GM18907 (cell line): ENCODE data around the gene TMEM18.
A peak's percentile ranks its signal among the peaks of the same experiment; 100 is the strongest.
"Not testable (repeated sequence)": the region's sequence is repeated elsewhere in the genome, so short reads cannot be mapped to it uniquely, and the experiment has no call there.

Experiments used
- ATAC-seq: cut with Tn5 transposase; IDR thresholded peaks from one replicate; pipeline ENCODE4 v1.9.1; 2021; ENCODE audit warnings: mild to moderate bottlenecking, moderate library complexity; ENCODE audit not compliant: unreplicated experiment

TMEM18 gene

GRCh38 chr2:677056-677958 is at the start of gene TMEM18:
Gene TMEM18, minus strand, starts transcription at chr2:677406. Its CDS starts 61 bp downstream, at chr2:677345.
- peak; percentile 68 for ATAC-seq

DNA sequence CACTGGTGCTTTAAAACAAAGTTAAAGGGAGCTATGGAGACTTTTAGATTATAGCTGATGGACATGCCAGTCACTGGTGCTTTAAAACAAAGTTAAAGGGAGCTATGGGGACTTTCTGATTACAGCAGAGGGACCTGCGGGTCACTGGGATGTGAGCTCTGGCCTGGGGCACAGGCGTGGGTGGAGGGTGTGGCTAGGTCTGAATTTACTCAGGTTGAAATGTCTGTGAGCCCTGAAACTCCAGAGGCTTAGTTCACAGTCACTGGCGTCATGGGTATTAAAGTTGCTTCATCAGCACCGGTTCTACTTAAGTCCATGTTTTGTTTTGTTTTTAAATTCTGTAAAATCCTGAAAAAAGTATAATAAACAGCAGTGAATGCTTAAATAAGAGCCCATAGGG is 49.0 kb upstream of the TMEM18 start:
- peak; percentile 80 for ATAC-seq

DNA sequence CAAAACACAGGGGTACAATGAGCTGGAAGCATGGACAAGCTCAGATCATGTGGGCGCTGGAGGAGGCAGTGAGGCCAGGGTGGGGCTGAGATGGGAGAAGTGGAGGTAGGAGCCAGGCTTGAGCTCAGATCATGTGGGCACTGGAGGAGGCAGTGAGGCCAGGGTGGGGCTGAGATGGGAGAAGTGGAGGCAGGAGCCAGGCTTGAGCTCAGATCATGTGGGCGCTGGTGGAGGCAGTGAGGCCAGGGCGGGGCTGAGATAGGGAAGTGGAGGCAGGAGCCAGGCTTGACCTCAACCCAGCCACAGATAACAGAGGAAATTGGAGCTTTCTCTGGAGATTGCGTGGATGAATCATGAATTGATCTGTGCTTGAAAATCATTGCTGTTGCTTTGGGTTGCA is 48.3 kb upstream of the TMEM18 start:
- no peak for ATAC-seq

DNA sequence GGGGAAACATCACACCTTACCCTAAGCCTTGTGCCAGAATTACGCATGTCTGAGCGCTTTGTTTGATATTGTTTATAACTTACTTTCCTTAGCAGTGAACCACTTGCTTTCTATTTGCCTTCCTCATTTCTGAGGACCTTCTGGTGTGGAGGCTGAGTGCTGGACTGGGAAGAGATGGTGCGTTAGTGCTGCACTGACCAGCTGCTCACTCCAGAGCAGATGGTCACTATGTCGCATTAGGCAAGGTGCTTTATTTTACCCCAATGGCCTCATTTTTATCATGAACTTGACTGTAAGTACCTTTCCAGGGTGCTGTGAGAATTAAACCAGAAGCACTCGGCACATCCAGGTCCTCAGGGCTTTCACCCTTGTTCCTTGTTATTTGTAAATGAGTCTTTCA is 46.6 kb upstream of the TMEM18 start:
- ATAC-seq, result no peak

DNA sequence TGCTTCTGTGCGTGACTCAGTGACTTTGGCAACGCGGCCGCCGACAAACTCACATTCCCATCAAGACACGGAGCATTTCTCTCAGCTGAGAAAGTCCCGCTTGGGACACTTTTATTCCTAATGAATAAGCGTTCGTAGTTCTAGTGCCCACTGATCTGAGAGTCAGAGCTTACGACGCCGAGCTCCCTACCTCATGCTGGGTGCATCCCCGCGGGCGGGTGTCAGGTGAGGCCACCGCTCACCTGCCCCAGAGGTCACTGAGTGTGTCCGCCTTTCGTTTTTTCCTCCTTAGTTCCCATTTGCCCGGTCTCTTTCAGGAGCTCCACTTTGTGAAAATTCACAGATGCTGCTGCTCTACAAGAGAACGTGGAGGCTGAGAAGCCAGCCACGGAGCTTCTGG is 43.6 kb upstream of the TMEM18 start:
- no peak for ATAC-seq

- no peak for ATAC-seq
Measured at GRCh38 chr2:719734-720133, 42.5 kb upstream of the TMEM18 start.

GRCh38 chr2:719191-719590 is 42.0 kb upstream of the TMEM18 start:
- no peak for ATAC-seq

DNA sequence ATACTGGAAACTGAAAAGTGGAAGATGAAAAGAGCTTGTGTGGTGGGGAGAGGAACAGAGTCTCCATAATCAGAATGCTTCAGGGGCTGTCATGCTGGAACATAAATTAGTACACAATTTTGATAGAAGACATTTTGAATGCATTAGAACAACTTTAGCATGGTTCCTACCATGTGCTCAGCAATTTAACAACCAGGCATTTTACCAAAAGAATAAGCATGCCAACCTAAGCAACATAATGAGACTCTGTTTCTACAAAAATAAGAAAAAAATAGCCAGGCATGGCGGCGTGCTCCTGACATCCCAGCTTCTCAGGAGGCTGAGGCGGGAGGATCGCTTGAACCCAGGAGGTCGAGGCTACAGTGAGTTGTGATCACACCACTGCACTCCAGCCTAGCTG is 40.5 kb upstream of the TMEM18 start:
- no peak for ATAC-seq

GRCh38 chr2:715854-716560 is 38.8 kb upstream of the TMEM18 start:
- no peak for ATAC-seq

- ATAC-seq, result no peak
Measured at GRCh38 chr2:715038-715437, 37.8 kb upstream of the TMEM18 start.

GRCh38 chr2:714005-714741 is 37.0 kb upstream of the TMEM18 start:
- peak; percentile 99 for ATAC-seq

DNA sequence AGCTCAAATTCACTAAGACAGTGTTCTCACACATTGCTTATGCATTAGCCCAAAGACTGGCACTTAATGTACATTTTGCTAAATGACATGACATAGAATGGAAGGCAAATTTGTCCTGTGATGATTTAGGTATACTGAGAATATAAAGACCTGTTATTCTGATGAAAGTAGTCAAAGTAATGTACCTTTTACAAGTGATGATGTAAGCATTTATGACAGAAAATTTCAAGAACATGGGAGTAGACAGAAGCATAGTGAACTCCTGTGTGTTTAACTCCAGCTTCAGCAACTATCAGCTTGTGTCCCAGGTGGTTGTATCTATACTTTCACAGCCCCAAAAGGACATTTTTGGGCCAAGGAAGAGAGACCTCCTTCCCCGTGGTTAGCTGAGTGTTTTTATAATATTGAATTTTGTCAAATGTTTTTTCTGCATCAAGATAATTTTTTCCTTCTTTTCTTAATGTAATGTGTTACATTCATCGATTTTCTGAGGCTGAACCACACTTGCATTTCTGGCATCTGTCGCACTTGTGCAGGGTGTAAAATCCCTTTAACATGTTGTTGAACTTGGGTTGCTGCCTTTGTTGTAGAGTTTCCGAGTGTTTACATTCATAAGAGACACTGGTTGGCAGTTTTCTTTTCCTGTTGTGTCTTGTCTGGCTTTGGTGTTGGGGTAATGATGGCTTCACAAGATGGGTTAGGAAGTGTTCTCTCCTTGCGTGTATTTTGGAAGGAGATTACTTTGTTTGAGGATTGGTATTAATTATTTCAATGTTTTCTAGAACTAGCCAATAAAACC is 33.9 kb upstream of the TMEM18 start:
- no peak for ATAC-seq

- no peak for ATAC-seq
Measured at GRCh38 chr2:709138-709765, 32.0 kb upstream of the TMEM18 start.

GRCh38 chr2:708667-709066 is 31.5 kb upstream of the TMEM18 start:
- no peak for ATAC-seq

- ATAC-seq, result peak; percentile 98
Measured at GRCh38 chr2:705971-706511, 28.8 kb upstream of the TMEM18 start.

- ATAC-seq, result not testable (repeated sequence)
Measured at GRCh38 chr2:702765-703164, 25.6 kb upstream of the TMEM18 start.

DNA sequence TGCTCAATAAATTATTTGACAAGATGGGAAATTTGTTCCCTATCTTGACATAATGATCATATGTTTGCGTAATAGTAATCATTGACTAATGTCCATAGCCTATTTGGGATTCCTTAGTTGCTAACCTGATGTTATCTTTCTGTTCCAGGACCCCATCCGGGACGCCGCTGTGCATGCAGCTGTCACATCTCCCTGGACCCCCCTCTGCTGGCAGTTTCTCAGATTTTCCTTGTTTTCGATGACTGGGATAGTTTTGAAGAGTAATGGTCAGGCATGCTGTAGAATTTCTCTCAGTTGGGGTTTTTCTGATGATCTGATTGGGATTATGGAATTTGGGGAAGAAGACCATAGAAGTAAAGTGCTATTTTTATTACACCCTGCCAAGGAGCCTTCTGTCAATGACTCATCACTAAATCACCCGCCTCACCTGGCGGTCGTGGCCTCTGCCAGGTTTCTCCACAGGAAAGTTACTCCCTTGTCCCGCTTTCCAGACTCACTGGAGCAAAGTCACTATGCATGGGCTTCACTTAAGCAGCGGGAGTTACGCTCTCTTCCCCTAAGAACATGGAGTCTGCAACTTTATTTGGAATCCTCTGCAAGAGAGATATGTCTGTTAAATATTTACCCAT is 19.9 kb upstream of the TMEM18 start:
- no peak for ATAC-seq

DNA sequence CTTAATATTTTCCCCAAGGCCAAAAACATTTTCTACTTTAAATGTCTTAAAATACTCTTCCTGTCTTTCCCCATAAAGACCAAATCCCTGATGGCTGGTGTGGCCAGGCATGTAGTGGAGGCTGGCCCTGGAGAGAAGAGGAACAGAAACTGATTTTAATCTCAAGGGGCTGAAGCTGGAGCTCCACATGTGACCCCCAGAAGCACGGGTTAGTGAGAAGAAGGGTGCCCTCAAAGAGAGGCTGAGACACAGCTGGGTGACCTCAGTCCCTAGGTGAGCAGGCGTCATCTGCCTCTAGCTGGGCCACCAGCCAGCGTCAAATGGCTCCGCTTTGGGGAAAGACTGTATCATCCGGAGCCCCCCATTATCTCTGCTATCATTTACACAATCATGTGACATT is 19.3 kb upstream of the TMEM18 start:
- peak; percentile 99 for ATAC-seq

GRCh38 chr2:694906-695510 is 17.8 kb upstream of the TMEM18 start:
- ATAC-seq, result no peak
